ENCODE results near the gene SELENOK. TPM values are rescaled to one million over a fixed set of nuclear protein-coding genes. Genes with fewer than 3 reads are reported as not detected.

Gene SELENOK
- total and polyA plus RNA-seq, 2 of the 13 experiments (the other 11 are each of a cell fraction or from before 2014, with no cell fraction given): 67.0 to 81.0 TPM

DNA sequence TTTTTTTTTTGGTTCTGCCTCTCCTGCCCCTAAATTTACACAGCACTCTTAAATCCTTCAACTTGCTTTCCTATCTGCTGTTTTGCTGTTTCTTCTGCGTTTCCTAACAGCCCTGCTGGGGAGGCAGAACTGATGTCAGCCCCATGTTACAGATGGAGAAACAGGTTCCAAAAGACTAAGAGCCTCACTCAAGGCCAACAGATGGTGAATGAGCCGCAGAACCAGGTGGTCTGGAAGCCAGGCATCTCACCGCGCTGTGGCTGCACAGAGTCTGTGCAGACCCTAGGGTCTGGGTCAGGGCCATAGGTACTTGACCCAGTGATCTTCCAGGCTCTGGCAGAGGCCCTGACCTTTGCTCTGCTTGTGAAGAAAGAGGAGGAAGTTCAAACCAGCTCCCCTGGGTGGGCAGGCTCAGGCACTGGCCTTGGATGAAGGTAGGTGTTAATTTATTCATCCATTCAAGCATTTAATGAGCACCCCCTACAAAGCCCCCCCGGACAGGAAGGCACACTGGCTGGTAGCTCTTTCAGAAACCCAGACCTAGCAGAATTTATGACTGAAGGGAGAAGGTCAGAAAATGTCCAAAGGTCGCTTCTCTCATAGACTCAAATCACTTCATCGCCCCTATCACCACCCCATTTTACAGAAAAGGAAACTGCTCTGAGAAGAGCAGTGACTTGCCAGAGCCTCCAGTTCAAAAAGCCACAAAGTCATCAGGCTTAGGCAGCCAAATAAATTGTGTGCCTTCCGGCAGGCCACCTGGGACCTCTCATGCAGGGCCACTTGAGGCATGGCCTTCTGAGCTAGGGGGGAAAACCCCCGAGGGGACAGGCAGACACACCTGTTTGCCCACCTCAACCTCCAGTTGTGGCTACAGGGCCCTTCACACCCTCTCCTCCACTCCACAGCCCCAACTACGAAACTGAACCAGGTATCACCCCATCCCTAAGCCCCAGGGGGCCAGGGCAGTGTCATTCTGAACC lies 48.2 kb downstream of the SELENOK start (continued):
- TF ChIP-seq, protein P1, sequence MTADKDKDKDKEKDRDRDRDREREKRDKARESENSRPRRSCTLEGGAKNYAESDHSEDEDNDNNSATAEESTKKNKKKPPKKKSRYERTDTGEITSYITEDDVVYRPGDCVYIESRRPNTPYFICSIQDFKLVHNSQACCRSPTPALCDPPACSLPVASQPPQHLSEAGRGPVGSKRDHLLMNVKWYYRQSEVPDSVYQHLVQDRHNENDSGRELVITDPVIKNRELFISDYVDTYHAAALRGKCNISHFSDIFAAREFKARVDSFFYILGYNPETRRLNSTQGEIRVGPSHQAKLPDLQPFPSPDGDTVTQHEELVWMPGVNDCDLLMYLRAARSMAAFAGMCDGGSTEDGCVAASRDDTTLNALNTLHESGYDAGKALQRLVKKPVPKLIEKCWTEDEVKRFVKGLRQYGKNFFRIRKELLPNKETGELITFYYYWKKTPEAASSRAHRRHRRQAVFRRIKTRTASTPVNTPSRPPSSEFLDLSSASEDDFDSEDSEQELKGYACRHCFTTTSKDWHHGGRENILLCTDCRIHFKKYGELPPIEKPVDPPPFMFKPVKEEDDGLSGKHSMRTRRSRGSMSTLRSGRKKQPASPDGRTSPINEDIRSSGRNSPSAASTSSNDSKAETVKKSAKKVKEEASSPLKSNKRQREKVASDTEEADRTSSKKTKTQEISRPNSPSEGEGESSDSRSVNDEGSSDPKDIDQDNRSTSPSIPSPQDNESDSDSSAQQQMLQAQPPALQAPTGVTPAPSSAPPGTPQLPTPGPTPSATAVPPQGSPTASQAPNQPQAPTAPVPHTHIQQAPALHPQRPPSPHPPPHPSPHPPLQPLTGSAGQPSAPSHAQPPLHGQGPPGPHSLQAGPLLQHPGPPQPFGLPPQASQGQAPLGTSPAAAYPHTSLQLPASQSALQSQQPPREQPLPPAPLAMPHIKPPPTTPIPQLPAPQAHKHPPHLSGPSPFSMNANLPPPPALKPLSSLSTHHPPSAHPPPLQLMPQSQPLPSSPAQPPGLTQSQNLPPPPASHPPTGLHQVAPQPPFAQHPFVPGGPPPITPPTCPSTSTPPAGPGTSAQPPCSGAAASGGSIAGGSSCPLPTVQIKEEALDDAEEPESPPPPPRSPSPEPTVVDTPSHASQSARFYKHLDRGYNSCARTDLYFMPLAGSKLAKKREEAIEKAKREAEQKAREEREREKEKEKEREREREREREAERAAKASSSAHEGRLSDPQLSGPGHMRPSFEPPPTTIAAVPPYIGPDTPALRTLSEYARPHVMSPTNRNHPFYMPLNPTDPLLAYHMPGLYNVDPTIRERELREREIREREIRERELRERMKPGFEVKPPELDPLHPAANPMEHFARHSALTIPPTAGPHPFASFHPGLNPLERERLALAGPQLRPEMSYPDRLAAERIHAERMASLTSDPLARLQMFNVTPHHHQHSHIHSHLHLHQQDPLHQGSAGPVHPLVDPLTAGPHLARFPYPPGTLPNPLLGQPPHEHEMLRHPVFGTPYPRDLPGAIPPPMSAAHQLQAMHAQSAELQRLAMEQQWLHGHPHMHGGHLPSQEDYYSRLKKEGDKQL (CRISPR knock-in tag; IDR thresholded peaks at IDR 0.05; ENCODE audit: low read depth): no peak
- no peak for TF ChIP-seq ZNF782 (CRISPR knock-in tag; IDR thresholded peaks at IDR 0.05; ENCODE audit: borderline replicate concordance)
- TF ChIP-seq TBX2 (CRISPR knock-in tag; IDR thresholded peaks at IDR 0.05; ENCODE audit: borderline replicate concordance): peak; percentile 98
- TF ChIP-seq ZNF256 (CRISPR knock-in tag; conservative IDR thresholded peaks at IDR 0.05): no peak
- TF ChIP-seq, protein P2, sequence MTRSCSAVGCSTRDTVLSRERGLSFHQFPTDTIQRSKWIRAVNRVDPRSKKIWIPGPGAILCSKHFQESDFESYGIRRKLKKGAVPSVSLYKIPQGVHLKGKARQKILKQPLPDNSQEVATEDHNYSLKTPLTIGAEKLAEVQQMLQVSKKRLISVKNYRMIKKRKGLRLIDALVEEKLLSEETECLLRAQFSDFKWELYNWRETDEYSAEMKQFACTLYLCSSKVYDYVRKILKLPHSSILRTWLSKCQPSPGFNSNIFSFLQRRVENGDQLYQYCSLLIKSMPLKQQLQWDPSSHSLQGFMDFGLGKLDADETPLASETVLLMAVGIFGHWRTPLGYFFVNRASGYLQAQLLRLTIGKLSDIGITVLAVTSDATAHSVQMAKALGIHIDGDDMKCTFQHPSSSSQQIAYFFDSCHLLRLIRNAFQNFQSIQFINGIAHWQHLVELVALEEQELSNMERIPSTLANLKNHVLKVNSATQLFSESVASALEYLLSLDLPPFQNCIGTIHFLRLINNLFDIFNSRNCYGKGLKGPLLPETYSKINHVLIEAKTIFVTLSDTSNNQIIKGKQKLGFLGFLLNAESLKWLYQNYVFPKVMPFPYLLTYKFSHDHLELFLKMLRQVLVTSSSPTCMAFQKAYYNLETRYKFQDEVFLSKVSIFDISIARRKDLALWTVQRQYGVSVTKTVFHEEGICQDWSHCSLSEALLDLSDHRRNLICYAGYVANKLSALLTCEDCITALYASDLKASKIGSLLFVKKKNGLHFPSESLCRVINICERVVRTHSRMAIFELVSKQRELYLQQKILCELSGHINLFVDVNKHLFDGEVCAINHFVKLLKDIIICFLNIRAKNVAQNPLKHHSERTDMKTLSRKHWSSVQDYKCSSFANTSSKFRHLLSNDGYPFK (CRISPR knock-in tag; IDR thresholded peaks at IDR 0.05; ENCODE audit: borderline replicate concordance): no peak
- no peak for TF ChIP-seq ZMYM4 (CRISPR knock-in tag; IDR thresholded peaks at IDR 0.05)
- TF ChIP-seq, protein P3, sequence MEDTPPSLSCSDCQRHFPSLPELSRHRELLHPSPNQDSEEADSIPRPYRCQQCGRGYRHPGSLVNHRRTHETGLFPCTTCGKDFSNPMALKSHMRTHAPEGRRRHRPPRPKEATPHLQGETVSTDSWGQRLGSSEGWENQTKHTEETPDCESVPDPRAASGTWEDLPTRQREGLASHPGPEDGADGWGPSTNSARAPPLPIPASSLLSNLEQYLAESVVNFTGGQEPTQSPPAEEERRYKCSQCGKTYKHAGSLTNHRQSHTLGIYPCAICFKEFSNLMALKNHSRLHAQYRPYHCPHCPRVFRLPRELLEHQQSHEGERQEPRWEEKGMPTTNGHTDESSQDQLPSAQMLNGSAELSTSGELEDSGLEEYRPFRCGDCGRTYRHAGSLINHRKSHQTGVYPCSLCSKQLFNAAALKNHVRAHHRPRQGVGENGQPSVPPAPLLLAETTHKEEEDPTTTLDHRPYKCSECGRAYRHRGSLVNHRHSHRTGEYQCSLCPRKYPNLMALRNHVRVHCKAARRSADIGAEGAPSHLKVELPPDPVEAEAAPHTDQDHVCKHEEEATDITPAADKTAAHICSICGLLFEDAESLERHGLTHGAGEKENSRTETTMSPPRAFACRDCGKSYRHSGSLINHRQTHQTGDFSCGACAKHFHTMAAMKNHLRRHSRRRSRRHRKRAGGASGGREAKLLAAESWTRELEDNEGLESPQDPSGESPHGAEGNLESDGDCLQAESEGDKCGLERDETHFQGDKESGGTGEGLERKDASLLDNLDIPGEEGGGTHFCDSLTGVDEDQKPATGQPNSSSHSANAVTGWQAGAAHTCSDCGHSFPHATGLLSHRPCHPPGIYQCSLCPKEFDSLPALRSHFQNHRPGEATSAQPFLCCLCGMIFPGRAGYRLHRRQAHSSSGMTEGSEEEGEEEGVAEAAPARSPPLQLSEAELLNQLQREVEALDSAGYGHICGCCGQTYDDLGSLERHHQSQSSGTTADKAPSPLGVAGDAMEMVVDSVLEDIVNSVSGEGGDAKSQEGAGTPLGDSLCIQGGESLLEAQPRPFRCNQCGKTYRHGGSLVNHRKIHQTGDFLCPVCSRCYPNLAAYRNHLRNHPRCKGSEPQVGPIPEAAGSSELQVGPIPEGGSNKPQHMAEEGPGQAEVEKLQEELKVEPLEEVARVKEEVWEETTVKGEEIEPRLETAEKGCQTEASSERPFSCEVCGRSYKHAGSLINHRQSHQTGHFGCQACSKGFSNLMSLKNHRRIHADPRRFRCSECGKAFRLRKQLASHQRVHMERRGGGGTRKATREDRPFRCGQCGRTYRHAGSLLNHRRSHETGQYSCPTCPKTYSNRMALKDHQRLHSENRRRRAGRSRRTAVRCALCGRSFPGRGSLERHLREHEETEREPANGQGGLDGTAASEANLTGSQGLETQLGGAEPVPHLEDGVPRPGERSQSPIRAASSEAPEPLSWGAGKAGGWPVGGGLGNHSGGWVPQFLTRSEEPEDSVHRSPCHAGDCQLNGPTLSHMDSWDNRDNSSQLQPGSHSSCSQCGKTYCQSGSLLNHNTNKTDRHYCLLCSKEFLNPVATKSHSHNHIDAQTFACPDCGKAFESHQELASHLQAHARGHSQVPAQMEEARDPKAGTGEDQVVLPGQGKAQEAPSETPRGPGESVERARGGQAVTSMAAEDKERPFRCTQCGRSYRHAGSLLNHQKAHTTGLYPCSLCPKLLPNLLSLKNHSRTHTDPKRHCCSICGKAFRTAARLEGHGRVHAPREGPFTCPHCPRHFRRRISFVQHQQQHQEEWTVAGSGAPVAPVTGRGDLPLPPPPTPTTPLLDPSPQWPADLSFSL (CRISPR knock-in tag; IDR thresholded peaks at IDR 0.05): no peak
- no peak for TF ChIP-seq TBL1XR1 (IDR thresholded peaks at IDR 0.05; ENCODE audit: borderline replicate concordance, low read length, partially characterized antibody)
- TF ChIP-seq SETDB1 (CRISPR knock-in tag; IDR thresholded peaks at IDR 0.05; ENCODE audit: borderline replicate concordance): no peak
- TF ChIP-seq U2AF1 (optimal IDR thresholded peaks at IDR 0.05; ENCODE audit: low read depth, low read length): no peak
- TF ChIP-seq ZNF274 (CRISPR knock-in tag; IDR thresholded peaks at IDR 0.05): no peak
- peak; percentile 30 for TF ChIP-seq NFIC (IDR thresholded peaks at IDR 0.05; ENCODE audit: low read length)
- TF ChIP-seq PAWR (CRISPR knock-in tag; IDR thresholded peaks at IDR 0.05; ENCODE audit: borderline replicate concordance): no peak
